LNCAP (cell line): Measurements from ENCODE around the gene CCL15.

ENCODE experiments used
- TF ChIP-seq, protein P1 (sequence below): fragments of 450-650 bp; IDR thresholded peaks from 2 replicates; pipeline ENCODE4 v1.5.1; 2017; ENCODE audit warnings: mild to moderate bottlenecking

CCL15 gene

GRCh38 chr17:36001110-36001771 lies at the start of gene CCL15:
CCL15 (minus strand) TSS chr17:36001553; CDS start chr17:36001492, 61 bp downstream.
- TF ChIP-seq, protein P1, sequence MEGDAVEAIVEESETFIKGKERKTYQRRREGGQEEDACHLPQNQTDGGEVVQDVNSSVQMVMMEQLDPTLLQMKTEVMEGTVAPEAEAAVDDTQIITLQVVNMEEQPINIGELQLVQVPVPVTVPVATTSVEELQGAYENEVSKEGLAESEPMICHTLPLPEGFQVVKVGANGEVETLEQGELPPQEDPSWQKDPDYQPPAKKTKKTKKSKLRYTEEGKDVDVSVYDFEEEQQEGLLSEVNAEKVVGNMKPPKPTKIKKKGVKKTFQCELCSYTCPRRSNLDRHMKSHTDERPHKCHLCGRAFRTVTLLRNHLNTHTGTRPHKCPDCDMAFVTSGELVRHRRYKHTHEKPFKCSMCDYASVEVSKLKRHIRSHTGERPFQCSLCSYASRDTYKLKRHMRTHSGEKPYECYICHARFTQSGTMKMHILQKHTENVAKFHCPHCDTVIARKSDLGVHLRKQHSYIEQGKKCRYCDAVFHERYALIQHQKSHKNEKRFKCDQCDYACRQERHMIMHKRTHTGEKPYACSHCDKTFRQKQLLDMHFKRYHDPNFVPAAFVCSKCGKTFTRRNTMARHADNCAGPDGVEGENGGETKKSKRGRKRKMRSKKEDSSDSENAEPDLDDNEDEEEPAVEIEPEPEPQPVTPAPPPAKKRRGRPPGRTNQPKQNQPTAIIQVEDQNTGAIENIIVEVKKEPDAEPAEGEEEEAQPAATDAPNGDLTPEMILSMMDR: no peak

DNA sequence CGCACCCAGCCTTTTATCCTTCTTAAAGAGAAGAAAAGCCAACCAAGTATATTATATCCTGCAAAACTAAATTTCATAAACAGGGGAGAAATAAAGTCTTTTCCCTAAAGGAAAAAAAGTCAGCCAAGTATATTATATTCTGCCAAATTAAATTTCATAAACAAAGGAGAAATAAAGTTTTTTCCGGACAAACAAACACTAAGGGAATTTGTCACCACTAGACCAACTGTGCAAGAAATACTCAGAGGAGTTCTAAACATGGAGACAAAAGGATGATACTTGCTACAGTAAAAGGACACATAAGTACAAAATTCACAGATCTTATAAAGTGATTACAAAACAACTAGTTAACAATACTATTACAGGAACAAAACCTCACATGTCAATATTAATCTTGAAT lies 48.3 kb upstream of the CCL15 start:
- TF ChIP-seq, protein P1: no peak

DNA sequence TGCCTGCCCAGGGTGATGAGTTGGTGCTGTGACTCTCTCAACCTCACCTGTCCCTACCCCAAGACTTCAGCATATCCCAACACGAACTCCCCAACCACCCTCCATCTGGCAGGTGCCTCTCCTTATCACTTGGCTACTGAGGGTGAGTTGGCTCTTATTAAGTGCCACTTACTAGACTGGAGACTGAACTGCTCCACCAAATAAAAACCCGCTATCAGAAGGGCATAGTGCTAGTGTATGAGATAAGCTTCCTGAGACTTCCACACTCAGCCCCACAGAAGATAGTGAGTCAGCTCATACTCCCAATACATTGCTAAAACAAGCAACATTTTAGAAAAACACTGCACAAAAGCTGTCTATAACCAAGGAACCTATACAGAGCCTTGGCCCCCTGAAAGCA lies 46.7 kb upstream of the CCL15 start:
- TF ChIP-seq, protein P1: no peak

- TF ChIP-seq, protein P1: no peak
These were observed 34.9 kb upstream of the CCL15 start for GRCh38 chr17:36036235-36036634.

DNA sequence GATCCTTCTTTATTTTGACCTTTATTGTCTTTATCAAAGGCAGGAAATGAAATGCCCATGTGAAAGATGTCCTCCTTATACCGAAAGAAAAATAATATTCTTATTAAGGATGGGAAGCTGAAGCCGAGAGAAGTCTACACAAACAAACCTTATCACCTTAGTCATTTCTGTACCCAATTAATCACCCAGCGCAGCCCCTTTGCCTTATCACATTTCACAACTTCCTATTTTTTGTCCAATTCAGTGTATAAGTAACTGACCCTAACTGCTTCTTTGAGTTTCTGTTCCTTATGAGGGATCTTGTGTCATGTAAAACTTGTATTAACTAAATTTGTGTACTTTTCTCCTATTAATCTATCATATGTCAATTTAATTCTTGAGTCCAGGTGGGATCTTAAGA lies 32.8 kb upstream of the CCL15 start:
- TF ChIP-seq, protein P1: no peak

DNA sequence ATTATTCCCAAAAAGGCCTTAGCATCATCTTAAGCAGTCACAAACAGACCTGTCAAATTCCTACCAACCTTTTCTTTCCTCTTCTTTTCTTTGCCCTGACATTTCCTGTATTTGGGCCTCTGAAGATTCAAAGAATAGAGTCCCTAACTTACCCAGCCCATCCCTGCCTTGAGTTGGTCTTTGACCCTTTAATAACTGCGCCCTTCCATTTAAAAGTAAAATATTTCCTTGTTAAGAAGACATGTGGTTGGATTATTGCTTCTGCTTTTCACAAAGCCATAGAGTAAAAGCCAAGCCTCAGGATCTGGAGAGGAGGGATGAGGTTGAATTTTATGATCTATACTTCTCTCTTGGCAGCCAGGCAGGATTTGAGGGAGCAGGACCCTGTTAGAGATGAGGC lies 29.6 kb upstream of the CCL15 start:
- TF ChIP-seq, protein P1: no peak

DNA sequence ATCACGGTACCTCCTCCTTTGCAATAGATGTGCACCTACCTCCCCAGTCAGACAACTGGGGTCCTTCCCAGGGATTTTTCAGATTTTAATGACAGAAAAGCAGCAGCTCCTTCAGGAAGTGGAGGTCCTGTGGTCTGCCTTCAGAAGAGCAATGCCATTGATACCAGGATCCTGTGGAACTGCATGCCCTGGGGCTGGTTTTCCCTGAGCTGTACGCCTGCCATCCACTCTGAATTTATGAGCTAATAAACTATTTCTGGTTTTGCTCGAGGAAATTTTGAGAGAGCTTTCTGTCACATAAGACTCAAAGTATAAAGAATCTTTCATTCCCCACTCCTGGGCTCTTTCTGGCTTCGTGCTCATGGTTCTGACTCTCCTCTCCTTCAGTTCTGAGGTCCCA lies 26.4 kb upstream of the CCL15 start:
- TF ChIP-seq, protein P1: no peak
